ENCODE measurements around the gene CELF5.

Gene CELF5

DNA sequence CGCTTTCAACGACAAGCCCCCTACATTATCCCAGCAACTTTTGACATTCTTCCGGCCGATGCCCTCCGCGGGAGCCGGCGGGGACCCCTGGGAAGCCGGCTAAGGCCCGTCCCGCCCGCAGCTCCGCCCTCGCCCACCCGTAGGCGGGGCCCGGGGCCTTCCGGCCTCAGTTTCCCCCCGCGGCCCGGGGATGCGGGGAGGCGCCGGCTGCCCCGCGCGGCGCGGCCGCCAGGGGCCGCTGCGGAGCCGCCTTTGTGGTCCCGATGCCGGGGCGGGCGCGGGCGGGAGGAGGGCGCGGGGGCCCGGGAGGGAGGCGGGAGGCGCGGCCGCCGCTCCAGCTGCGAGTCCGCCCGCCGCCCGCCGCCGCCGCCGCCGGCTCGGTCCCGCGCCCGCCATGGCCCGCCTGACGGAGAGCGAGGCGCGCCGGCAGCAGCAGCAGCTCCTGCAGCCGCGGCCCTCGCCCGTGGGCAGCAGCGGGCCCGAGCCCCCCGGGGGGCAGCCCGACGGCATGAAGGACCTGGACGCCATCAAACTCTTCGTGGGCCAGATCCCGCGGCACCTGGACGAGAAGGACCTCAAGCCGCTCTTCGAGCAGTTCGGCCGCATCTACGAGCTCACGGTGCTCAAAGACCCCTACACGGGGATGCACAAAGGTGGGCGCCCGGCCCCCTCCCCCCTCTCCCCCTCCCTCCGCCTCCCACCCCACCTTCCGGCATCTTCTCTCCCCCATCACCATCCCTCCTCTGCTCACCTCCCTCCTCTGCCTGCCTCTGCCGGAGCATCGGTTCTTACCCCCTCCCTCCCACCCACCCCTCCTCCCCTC, at the start of gene CELF5:
Gene CELF5 (plus strand): TSS at position 316 of the 823 bp plus-strand sequence. CDS start 79 bp downstream, at position 395.
- DNase-seq, result no peak

DNA sequence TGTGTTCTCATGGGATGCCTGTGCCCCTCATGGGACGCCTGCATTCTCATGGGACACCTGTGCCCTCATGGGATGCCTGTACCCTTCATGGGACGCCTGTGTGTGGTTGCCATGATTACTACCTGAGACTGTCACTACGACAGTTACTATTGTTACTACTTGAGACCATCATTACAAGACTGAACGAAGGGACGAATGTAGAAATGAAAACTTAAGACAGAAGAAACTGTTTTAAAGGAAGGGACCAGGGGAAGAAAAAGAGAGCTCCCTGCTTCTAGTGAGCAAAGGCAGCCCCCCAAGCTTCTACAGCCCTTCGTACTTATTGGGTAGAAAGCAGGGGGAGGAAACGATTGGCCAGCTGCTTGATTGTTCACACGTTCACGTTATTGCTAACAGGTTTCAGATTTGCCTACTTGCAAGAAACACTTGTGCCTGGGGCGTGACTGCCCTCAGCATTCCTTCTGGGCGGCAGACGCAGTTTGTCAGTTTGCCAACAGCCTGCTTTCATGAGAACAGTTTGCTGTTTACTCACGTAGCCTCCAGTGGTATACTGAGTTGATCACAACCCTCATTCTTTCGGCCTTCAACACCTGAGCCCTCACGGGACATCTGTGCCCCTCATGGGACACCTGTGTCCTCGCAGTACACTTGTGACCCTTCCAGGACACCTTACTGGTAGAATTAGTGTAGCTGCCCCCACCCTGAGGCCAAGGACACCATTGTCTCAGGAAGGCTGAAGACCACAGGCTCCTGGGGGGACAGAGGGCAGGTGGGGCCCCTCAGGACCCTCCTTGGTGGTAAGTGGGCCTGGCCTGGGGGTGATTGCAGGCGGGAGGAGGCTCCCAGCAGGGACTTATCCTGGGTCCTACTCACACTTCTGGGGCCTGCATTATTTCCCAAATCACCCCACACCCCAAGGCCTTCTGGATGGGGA, 48.4 kb upstream of the CELF5 start:
- peak; percentile 61 for DNase-seq

DNA sequence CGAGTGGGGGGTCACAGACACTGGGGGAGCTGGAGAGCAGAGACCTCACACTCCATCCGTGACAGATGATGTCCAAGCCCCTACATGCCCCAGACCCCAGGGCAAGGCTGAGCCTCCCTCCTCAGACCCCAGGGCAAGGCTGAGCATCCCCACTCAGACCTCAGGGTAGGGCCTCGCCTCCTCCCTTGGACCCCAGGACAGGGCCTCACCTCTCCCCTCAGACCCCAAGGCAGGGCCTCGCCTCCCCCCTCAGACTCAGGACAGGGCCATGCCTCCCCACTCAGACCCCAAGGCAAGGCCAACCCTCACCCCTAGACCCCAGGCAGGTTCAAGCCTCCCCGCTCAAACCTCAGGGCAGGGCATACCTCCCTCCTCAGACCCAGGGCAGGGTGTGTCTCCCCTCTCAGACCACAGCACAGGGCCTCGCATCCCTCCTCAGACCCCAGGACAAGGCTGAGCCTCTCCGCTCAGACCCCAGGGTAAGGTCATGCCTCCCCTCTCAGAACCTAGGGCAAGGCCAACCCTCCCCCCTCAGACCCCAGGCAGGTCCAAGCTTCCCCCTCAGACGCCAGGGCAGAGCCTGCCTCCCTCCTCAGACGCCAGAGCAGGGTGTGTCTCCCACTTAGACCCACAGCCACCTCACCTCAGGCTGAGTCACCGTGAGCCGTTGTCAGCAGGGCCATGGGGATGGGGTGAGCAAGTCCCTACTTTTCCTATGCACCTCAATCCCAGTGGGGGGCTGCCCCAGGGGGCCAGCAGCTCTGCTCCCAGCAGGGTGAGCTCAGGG, 47.6 kb upstream of the CELF5 start:
- peak; percentile 37 for DNase-seq

DNA sequence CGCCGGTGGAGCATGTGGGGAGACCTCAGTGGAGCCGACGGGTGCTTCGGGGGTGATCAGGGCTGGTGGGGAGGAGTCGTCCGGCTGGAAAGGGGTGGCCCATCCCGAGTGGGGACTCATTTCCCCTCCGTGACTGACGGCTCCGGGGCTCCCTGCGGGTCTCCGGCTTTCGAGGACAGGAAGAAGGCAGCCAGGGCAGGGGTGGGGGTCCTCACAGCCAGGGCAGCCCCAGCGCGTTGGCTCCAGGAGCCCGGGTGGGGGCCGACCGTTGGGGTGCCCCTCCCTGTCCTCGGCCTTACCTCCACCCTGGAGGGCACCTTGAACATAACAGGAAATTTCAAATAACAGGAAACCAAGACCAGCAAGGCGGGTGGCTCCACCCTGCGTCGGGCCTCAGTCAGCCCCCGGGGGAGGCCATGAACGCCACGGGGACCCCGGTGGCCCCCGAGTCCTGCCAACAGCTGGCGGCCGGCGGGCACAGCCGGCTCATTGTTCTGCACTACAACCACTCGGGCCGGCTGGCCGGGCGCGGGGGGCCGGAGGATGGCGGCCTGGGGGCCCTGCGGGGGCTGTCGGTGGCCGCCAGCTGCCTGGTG, 46.0 kb upstream of the CELF5 start, which contains the start of gene S1PR4:
Gene S1PR4 (plus strand): TSS at position 393 of the 596 bp plus-strand sequence. CDS start 24 bp downstream, at position 417.
- DNase-seq, result no peak

DNA sequence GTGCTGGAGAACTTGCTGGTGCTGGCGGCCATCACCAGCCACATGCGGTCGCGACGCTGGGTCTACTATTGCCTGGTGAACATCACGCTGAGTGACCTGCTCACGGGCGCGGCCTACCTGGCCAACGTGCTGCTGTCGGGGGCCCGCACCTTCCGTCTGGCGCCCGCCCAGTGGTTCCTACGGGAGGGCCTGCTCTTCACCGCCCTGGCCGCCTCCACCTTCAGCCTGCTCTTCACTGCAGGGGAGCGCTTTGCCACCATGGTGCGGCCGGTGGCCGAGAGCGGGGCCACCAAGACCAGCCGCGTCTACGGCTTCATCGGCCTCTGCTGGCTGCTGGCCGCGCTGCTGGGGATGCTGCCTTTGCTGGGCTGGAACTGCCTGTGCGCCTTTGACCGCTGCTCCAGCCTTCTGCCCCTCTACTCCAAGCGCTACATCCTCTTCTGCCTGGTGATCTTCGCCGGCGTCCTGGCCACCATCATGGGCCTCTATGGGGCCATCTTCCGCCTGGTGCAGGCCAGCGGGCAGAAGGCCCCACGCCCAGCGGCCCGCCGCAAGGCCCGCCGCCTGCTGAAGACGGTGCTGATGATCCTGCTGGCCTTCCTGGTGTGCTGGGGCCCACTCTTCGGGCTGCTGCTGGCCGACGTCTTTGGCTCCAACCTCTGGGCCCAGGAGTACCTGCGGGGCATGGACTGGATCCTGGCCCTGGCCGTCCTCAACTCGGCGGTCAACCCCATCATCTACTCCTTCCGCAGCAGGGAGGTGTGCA, 45.3 kb upstream of the CELF5 start:
- DNase-seq, result no peak

DNA sequence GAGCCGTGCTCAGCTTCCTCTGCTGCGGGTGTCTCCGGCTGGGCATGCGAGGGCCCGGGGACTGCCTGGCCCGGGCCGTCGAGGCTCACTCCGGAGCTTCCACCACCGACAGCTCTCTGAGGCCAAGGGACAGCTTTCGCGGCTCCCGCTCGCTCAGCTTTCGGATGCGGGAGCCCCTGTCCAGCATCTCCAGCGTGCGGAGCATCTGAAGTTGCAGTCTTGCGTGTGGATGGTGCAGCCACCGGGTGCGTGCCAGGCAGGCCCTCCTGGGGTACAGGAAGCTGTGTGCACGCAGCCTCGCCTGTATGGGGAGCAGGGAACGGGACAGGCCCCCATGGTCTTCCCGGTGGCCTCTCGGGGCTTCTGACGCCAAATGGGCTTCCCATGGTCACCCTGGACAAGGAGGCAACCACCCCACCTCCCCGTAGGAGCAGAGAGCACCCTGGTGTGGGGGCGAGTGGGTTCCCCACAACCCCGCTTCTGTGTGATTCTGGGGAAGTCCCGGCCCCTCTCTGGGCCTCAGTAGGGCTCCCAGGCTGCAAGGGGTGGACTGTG, 44.6 kb upstream of the CELF5 start:
- DNase-seq, result no peak

DNA sequence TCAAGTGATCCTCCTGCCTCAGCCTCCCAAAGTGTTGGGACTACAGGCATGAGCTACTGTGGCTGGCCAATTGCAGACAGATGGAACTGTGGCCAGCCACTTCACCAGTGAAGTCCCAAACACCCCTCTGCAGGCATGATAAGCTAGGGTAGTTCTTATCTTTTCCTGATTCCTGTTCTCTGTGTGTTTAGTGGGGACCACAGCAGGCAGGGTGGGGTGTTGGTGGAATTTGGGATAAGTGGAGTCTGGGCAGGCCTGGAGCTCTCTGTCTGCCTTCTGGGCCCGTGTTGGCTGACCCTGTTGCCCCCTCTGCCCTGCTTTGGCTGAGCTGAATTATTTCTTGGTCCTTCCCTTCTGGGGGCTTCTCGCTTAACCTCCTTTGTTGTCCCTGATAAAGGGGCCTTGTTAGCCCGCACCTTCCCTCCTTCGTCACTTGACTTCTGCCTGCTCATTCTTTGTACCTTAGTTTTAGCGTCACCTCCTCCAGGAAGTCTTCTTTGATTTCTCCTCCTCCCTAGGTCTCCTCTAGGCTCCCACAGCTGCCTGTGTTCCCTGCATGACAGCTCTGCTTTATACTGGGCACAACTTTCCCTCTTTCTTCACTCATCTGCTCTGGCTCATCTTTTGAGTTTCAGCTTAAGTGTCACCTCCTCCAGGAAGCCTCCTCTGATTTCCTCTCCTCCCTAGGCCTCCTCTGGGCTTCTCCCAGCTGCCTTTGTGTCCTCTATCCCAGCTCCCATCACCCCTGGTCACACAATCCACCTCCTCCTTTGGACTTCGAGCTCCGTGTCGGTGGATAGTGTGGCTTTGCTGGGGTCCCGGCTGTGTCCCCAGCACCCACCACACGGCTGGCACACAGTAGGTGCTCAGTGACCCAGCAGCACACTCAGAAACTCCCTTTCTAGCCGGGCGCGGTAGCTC, 40.5 kb upstream of the CELF5 start:
- DNase-seq, result no peak

DNA sequence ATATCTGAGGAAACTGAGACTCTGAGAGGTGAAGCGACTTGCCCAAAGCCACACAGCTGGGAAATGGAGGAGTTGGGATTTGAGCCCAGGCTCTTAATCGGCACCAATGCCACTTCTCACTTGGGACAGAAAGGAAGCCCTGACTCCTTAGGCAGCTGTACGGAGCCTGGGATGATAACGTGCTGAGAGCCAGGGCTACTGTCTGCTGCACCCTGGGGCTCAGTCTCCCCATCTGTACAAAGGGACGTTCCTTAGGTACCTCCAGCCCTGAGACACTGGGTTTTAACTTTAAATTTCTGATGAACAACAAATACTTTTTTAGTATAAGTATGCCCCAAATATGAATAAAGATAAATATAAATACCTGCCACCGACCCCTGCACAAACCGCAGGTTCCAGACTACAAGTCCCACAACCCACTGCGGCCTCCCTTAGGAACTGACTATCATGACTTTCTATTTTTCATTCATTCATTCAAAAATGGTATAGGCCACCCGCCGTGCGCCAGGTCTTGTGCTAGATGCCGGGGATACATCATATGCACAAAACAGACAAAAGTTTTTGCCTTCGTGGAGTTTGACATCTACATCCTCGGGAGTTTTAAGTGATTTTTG, 39.5 kb upstream of the CELF5 start:
- peak; percentile 71 for DNase-seq

DNA sequence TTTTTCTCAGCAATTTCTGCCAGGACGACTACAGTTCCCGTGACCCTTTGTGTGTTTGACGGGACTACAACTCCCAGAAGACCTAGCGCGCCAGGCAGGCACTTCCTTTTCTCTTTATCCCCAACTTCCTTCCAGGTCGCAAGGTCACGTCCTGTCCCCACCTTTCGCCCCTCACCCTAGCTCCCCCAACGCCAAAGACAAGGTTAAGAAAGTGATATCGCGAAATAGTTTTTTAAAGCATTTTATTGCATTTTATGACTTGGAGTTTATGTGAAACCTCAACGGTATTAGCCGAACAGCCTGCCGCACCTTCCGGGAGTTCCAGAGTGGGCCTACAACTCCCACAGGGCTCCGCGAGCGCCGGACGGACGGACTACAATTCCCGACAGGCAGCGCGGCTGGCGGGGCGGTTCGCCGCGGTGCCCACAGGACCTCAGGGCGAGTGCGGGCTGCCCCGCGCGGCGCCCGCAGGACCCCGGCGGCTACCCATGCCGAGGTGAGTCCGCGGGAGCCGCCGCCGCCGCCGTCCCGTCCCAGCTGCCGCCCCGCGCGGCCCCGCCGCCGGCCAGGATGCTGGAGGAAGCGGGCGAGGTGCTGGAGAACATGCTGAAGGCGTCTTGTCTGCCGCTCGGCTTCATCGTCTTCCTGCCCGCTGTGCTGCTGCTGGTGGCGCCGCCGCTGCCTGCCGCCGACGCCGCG, 38.9 kb upstream of the CELF5 start, which contains the start of gene NCLN:
Gene NCLN (plus strand): TSS at position 470 of the 699 bp plus-strand sequence. CDS start 101 bp downstream, at position 571.
- peak; percentile 94 for DNase-seq

DNA sequence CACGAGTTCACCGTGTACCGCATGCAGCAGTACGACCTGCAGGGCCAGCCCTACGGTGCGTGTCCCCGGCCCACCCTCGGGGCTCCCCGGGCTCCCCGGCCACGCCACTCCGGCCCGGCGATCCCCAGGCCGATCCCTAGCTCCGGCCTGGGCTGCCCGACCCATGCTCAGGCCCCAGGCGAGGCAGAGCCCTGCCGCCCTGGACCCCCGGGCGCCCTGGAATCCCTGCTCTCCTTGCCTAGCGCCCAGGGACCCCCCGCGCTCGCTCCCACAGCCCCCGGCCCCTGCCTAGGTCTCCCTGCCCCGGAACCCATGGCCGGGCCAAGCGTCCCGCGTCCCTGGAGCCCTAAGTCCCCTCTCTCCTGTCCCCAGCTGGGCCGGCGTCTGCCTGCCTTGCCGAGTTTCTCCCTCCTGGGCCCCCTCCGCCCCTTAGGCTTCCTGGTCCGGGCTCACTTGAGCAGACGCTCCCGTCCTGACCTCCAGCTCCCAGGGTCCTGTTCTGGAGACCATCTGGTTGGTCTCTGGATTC, 38.2 kb upstream of the CELF5 start:
- no peak for DNase-seq

DNA sequence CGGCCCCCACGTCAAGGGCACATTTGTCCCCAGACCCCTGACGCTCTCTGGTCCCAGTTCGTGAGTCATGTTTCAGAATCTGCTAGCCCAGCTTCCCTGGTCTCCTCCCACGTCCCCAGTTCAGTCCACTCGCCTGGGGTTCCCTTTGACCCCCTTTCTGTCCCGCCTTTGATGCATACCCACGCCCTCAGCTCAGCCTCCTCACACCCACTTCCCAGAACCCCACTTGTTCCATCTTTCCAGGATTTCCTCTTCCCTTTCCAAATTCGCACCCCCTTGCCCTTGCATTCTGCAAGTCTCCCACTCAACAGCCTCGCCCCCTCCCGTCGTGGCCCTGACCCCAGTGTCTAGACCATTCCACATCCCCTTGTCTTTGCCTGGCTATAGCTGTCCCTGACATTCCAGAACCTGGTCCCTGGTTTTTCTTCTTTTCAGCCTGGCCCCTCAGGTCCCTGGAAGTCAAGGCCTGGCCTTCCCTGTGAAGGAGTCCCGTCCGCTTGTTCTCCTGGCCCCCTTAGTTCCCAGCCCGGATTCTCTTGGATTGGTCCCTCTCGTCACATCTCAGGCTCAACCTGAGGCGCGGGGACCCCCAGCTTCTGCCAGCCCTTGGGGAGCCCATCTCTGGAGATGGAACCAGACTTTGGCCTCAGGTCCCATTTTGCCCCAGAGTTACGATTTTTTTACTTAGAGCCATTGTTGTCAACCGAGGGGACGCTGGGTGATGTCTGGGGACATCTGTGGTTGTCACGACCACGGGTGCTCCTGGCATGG, 37.4 kb upstream of the CELF5 start:
- DNase-seq, result no peak

DNA sequence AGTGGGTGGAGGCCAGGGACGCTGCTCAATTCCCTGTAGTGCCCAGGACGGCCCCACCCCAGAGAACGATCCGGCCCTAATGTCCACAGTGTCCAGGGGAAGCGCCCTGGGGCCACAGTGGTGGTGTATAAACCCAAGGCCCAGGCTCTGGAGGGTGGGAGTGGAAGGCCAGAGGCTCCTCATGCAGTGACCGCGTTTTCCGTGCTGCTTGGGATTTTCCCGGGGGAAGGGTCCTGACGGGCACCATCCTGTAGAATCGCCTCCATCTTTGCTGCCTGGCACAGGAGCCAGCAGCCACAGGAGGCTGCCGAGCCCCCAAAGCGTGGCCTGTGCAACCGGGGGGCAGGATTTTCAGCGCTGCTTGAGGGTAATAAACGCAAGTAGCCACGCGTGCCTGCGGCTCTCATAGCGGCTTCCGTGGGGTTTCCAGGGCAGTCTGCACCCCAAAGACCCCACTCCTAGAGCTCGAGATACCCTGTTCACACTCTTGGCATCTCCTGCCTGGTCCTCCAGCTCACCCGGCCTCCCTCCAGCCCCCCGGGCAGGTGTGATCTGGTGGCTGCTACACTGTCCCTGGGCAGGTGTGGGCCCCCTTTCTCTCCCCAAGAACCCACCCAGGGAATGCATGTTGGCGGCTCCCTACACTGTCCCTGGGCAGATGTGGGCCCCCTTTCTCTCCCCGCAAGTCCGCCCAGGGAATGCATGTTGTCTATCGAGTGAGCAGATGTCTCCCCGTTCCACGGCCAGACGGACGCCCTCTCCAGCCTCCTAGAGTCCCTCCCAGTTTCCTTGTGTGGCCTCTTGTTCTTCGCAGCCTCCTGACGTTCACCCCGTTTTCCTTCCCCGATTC, 36.6 kb upstream of the CELF5 start:
- no peak for DNase-seq

DNA sequence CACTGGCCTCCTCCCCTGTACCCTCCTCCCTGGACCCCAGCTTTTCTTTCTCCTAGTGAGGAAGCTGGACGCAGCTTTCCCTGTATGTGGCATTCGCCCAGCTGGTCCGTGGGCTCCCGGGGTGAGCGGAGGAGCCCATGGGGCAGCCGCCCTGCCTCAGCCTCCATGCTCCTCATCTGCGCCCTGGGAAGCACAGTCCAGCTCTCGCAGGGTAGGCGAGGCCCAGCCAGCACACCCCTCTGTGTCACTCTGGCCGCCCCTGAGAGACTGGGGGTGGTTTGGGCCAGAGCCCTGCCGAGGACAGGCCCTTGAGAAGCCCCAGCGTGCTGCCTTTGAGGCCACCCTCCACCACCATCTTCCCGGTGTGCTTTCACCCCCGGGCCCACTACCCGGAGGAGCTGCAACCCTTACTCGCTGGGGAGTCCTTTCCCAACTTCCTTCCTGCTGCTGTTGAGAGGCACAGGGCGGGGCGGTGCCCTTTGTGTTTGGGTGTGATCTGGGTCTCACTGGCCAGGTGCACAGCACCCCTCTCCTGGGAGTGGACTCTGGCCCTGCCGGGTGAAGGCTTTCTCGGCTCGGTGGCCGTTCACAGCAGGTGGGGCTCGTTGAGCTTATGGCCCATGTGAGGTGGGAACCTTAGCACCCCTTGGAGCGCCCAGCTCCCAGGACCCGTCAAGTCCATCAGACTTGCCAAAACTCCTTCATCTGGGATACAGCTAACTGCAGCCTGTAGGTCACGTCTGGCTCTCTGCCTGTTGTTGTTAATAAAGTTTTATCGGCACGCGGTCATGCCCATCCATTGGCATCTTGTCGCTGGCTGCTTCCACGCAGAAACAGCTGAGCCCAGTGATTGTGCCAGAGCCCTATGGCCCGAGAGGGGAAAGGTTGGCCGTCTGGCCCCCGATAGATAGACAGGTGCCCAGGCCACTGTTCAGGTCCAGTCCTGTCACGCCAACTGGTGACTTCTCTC, 35.5 kb upstream of the CELF5 start:
- no peak for DNase-seq

DNA sequence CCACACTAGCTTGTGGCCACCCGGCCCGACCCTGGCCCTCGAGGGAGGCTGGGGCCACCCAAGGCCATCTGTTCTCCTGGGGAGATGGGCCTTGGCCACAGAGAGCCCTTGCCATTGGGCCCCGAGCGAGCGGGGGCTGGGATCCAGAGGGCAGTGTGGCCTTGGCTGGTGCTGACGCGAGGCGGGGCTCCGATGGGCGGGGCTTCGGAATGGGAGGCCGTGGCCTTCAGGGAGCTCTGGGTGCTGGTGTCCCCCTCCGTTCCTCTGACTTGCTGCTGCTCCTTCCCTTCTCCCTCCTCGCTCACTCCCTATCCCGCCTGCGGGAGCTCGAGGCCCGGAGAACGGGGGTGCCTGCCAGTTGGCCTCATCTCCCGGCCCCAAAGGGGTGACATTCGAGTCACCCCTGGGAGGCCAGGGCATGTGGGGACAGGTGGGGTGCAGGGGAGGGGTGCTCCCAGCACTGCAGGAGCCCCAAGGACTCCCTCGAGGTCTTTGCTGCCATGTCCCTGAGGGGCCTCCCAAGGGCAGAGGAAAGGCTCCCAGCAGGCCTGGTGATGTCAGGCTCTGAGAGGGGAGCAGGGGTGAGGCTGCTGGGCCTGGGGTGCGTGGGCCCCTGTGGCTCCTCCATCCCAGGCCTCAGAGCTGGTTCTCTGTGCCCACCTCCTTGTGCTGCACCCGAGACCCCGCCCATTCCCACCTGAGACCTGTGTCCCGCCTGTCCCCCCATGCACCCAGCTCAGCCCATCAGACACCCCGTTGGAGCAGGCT, 34.6 kb upstream of the CELF5 start:
- DNase-seq, result no peak

DNA sequence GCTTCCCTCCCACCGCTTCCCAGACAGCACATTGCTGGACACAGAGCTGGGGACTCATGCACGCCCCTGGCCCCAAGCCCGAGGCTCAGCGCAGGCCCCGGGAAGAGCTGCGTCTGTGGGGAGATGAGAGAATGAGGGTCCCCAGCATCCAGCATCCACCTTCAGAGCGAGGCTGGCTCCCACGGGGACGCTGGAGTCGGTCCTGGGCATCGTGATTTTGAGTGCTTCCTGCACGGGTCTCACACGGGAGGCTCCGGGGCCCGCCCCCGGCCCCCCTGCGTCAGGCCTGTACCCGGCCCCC, 34.0 kb upstream of the CELF5 start:
- no peak for DNase-seq
